ENCODE results near the gene ZBTB38. TPM values are rescaled to one million over a fixed set of nuclear protein-coding genes. Genes with fewer than 3 reads are reported as not detected.

The ZBTB38 gene
- total and polyA plus RNA-seq, 2 of the 13 experiments (the other 11 are each of a cell fraction or from before 2014, with no cell fraction given), result 26.8 to 51.7 TPM

DNA sequence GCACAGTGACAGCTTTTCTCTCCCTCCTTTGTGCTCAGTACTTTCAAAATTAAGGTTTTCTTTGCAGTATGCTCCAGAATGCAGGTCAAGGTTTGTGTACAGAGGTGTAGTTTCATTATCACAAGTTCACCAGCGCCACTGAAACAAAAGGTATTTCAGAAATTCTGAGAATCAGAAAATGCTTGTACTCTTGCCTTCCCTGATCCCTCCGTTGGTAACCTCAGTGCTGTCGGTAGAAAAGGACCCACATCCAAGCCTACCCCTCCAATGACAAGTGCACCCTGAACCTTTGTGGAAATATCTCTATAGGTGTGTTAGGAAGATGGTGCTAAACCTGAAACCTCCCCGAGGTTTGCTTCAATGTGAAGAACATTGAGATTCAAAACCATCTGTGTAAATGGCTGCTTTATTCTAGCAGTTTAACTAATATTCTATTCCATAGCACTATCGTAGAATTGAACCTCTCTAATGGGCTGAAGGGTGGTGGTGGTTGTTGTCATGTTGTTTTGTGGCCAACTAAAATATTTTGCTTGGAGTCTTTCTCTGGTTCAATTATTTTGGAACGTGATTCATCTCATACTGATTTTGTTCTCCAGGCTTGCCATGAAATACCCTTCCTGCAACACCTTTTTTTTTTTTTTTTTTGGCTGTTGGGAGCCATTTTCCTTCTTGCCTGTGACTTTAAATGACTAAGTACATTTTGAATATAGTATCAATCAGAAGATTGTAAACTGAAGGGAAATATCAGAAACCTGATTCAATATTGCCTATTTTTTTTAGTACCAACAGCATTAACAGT is 20.7 kb downstream of the ZBTB38 start (continued):
- TF ChIP-seq ZNF510 (CRISPR knock-in tag; IDR thresholded peaks at IDR 0.05; ENCODE audit: low read depth) (no peak), GABPB1 (CRISPR knock-in tag; IDR thresholded peaks at IDR 0.05) (no peak), BATF2 (CRISPR knock-in tag; IDR thresholded peaks at IDR 0.05) (no peak), ZZZ3 (CRISPR knock-in tag; IDR thresholded peaks at IDR 0.05; ENCODE audit: borderline replicate concordance) (no peak), FOSL1 (CRISPR knock-in tag; IDR thresholded peaks at IDR 0.05; ENCODE audit: borderline replicate concordance) (no peak), ZNF333 (CRISPR knock-in tag; IDR thresholded peaks at IDR 0.05; ENCODE audit: borderline replicate concordance) (no peak), ZNF326 (CRISPR knock-in tag; IDR thresholded peaks at IDR 0.05; ENCODE audit: borderline replicate concordance) (no peak), SATB2 (CRISPR knock-in tag; IDR thresholded peaks at IDR 0.05) (no peak), ZNF292 (CRISPR knock-in tag; IDR thresholded peaks at IDR 0.05; ENCODE audit: borderline replicate concordance, low read depth) (no peak), MAZ (IDR thresholded peaks at IDR 0.05; ENCODE audit: borderline replicate concordance, low read depth, low read length) (no peak), MAZ (CRISPR knock-in tag; IDR thresholded peaks at IDR 0.05; ENCODE audit: low read depth) (no peak), ZBED4 (CRISPR knock-in tag; IDR thresholded peaks at IDR 0.05; ENCODE audit: borderline replicate concordance) (no peak), ZFP37 (CRISPR knock-in tag; IDR thresholded peaks at IDR 0.05; ENCODE audit: borderline replicate concordance) (no peak), ZNF879 (CRISPR knock-in tag; IDR thresholded peaks at IDR 0.05) (no peak), FOXK2 (IDR thresholded peaks at IDR 0.05) (no peak), ZNF564 (CRISPR knock-in tag; IDR thresholded peaks at IDR 0.05) (no peak), HCFC1 (IDR thresholded peaks at IDR 0.05; ENCODE audit: low read depth, low read length) (no peak)
- TF ChIP-seq, protein P1, sequence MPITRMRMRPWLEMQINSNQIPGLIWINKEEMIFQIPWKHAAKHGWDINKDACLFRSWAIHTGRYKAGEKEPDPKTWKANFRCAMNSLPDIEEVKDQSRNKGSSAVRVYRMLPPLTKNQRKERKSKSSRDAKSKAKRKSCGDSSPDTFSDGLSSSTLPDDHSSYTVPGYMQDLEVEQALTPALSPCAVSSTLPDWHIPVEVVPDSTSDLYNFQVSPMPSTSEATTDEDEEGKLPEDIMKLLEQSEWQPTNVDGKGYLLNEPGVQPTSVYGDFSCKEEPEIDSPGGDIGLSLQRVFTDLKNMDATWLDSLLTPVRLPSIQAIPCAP (CRISPR knock-in tag; IDR thresholded peaks at IDR 0.05; ENCODE audit: low read depth), result no peak
- TF ChIP-seq, protein P2, sequence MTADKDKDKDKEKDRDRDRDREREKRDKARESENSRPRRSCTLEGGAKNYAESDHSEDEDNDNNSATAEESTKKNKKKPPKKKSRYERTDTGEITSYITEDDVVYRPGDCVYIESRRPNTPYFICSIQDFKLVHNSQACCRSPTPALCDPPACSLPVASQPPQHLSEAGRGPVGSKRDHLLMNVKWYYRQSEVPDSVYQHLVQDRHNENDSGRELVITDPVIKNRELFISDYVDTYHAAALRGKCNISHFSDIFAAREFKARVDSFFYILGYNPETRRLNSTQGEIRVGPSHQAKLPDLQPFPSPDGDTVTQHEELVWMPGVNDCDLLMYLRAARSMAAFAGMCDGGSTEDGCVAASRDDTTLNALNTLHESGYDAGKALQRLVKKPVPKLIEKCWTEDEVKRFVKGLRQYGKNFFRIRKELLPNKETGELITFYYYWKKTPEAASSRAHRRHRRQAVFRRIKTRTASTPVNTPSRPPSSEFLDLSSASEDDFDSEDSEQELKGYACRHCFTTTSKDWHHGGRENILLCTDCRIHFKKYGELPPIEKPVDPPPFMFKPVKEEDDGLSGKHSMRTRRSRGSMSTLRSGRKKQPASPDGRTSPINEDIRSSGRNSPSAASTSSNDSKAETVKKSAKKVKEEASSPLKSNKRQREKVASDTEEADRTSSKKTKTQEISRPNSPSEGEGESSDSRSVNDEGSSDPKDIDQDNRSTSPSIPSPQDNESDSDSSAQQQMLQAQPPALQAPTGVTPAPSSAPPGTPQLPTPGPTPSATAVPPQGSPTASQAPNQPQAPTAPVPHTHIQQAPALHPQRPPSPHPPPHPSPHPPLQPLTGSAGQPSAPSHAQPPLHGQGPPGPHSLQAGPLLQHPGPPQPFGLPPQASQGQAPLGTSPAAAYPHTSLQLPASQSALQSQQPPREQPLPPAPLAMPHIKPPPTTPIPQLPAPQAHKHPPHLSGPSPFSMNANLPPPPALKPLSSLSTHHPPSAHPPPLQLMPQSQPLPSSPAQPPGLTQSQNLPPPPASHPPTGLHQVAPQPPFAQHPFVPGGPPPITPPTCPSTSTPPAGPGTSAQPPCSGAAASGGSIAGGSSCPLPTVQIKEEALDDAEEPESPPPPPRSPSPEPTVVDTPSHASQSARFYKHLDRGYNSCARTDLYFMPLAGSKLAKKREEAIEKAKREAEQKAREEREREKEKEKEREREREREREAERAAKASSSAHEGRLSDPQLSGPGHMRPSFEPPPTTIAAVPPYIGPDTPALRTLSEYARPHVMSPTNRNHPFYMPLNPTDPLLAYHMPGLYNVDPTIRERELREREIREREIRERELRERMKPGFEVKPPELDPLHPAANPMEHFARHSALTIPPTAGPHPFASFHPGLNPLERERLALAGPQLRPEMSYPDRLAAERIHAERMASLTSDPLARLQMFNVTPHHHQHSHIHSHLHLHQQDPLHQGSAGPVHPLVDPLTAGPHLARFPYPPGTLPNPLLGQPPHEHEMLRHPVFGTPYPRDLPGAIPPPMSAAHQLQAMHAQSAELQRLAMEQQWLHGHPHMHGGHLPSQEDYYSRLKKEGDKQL (CRISPR knock-in tag; IDR thresholded peaks at IDR 0.05; ENCODE audit: low read depth), result no peak

All from HepG2 (cell line).